ENCODE data around the gene XYLT1. TPM values are rescaled to one million over a fixed set of nuclear protein-coding genes. Genes with fewer than 3 reads are reported as not detected.

Gene XYLT1
- total and polyA plus RNA-seq, 2 of the 4 experiments (the other 2 are of a cell fraction), result 9.0 to 12.7 TPM

GRCh38 chr16:17420816-17421215 lies 49.9 kb downstream of the XYLT1 start:
- no peak overlapping the region for H3K27ac ChIP-seq (ENCODE audit: insufficient read depth, low read length)
- H3K36me3 ChIP-seq (ENCODE audit: control insufficient read depth, insufficient read depth, low read length), result no peaks in the 10 kb centered on the region
- H3K4me3 ChIP-seq (ENCODE audit: insufficient read depth, low read depth, low read length), result no peak overlapping the region
- TF ChIP-seq NFE2L2 (IDR thresholded peaks at IDR 0.05; ENCODE audit: low read depth, low read length), result no peak
- no peak for TF ChIP-seq CTCF (conservative IDR thresholded peaks at IDR 0.05; ENCODE audit: low read depth, low read length)
- no peak for TF ChIP-seq USF2 (IDR thresholded peaks at IDR 0.05; ENCODE audit: low read depth, low read length)
- TF ChIP-seq MAFK (IDR thresholded peaks at IDR 0.05; ENCODE audit: low read depth, low read length), result no peak
- TF ChIP-seq BHLHE40 (IDR thresholded peaks at IDR 0.05; ENCODE audit: low read depth, low read length), result no peak
- TF ChIP-seq SMC3 (IDR thresholded peaks at IDR 0.05; ENCODE audit: low read depth, low read length), result no peak
- no peak for TF ChIP-seq RCOR1 (IDR thresholded peaks at IDR 0.05; ENCODE audit: insufficient replicate concordance, low read length)
- TF ChIP-seq RFX5 (IDR thresholded peaks at IDR 0.05; ENCODE audit: low read depth, low read length), result no peak
- TF ChIP-seq CHD1 (IDR thresholded peaks at IDR 0.05; ENCODE audit: low read depth, low read length), result no peak
- TF ChIP-seq MAZ (IDR thresholded peaks at IDR 0.05; ENCODE audit: borderline replicate concordance, low read depth, low read length), result no peak
- TF ChIP-seq ELK1 (IDR thresholded peaks at IDR 0.05; ENCODE audit: borderline replicate concordance, low read depth, low read length), result no peak
- no peak for TF ChIP-seq FOS (IDR thresholded peaks at IDR 0.05; ENCODE audit: low read depth, low read length)
- H2AFZ ChIP-seq (replicated peaks; ENCODE audit: low read length, poor library complexity), result no peak overlapping the region
- H3K14ac ChIP-seq (replicated peaks; ENCODE audit: low read depth, low read length), result no peak overlapping the region
- H4K91ac ChIP-seq (ENCODE audit: insufficient read depth, low read depth, low read length), result no peak overlapping the region
- no peak overlapping the region for H2AK9ac ChIP-seq (replicated peaks; ENCODE audit: low read depth, low read length, poor library complexity)
- H3K9ac ChIP-seq (ENCODE audit: low read depth, low read length), result no peak overlapping the region
- dilution Hi-C loops (cut with HindIII; ENCODE audit: low sequenced_read_pairs, unreplicated experiment), result no loop called here
- H3K27me3 ChIP-seq (ENCODE audit: control insufficient read depth, insufficient read depth, low read length), result no peaks in the 10 kb centered on the region
- H3K9me1 ChIP-seq (ENCODE audit: insufficient read depth, low read length), result peaks cover 3% of the 10 kb centered on the region; the same call in 1 of the 2 replicates
- in situ Hi-C loops (cut with MboI; ENCODE audit: low sequenced_read_pairs), result no loop called here
- no peak overlapping the region for H4K5ac ChIP-seq (ENCODE audit: low read depth, low read length)
- no peak overlapping the region for H2BK120ac ChIP-seq (ENCODE audit: low read depth, low read length)
- H3K56ac ChIP-seq (ENCODE audit: extremely low read depth, insufficient read depth, low read length), result no peak overlapping the region
- H3K23ac ChIP-seq (ENCODE audit: low read depth, low read length), result no peak overlapping the region
- DNase-seq (peak; percentile 39), ATAC-seq (ENCODE audit: low read depth) (no peak)
- no peak overlapping the region for H2BK5ac ChIP-seq (ENCODE audit: low read depth, low read length, poor library complexity, severe bottlenecking)
- no peak overlapping the region for H3K18ac ChIP-seq (ENCODE audit: low read depth, low read length)
- no peak overlapping the region for H2BK15ac ChIP-seq (ENCODE audit: low read depth, low read length)
- no peak overlapping the region for H3K4ac ChIP-seq (ENCODE audit: low read depth, low read length)
- no peak overlapping the region for H2BK20ac ChIP-seq (ENCODE audit: low read depth, low read length)
- H2AK5ac ChIP-seq (ENCODE audit: low read depth, low read length), result no peak overlapping the region
- H3K9me3 ChIP-seq (ENCODE audit: control insufficient read depth, insufficient read depth, low read length), result no peaks in the 10 kb centered on the region; the same call in 1 of the 2 replicates
- no peak overlapping the region for H3K4me2 ChIP-seq (ENCODE audit: low read depth, low read length)
- ChIA-PET CTCF (interaction anchor here (1.5 kb wide), 1 partner anchor 36 kb away, joined by 5 read pairs; no protein-coding TSS in a partner anchor), POLR2A (ENCODE audit: unreplicated experiment) (no interaction called here)
- no TSS peak for BruUV-seq (replicated peaks)
- no CpG with 5 or more reads among the region's 4 CpGs for WGBS, 2 experiments (ENCODE audit: extremely low coverage in 2 of 2, insufficient read length in 1 of 2)
- H3K4me1 ChIP-seq (ENCODE audit: control insufficient read depth, insufficient read depth, low read length), result peaks cover 8% of the 10 kb centered on the region
- no peak overlapping the region for H4K8ac ChIP-seq (ENCODE audit: low read depth in 2 of 2, low read length in 2 of 2)
- H4K20me1 ChIP-seq (ENCODE audit: insufficient read depth, low read length), result no peaks in the 10 kb centered on the region
- intact Hi-C loops (cut with micrococcal nuclease), result no loop called here
- peaks cover 19 to 33% of the 10 kb centered on the region in 2 experiments for H3K79me1 ChIP-seq (ENCODE audit: low read depth in 1 of 2, low read length in 2 of 2)
